Transverse colon (tissue), 3 donors: ENCODE measurements around the gene DUSP21.

ENCODE experiments used
- EP300 ChIP-seq: sonication (generic); formaldehyde crosslinking; IDR thresholded peaks from one replicate; pipeline ENCODE4 v1.6.1; 2017; ENCODE audit warnings: antibody characterized with exemption, low read depth
- POLR2A ChIP-seq: fragments of 450-650 bp; IDR thresholded peaks from one replicate; pipeline ENCODE4 v1.6.1; 2016; ENCODE audit warnings: antibody characterized with exemption, mild to moderate bottlenecking, moderate library complexity
- TF ChIP-seq, protein P1 (sequence below), 5 experiments: fragments of 200-600 bp in 3 of 5; fragments of 450-650 bp in 2 of 5; sonication (generic) in 3 of 5; IDR thresholded peaks; 1 replicate in 2 of 5; 2 replicates in 3 of 5; pipeline ENCODE4 v1.5.1; 2016 to 2017; ENCODE audit warnings: antibody characterized with exemption in 5 of 5, inconsistent platforms in 3 of 5, mild to moderate bottlenecking in 2 of 5, moderate library complexity in 1 of 5

DNA sequence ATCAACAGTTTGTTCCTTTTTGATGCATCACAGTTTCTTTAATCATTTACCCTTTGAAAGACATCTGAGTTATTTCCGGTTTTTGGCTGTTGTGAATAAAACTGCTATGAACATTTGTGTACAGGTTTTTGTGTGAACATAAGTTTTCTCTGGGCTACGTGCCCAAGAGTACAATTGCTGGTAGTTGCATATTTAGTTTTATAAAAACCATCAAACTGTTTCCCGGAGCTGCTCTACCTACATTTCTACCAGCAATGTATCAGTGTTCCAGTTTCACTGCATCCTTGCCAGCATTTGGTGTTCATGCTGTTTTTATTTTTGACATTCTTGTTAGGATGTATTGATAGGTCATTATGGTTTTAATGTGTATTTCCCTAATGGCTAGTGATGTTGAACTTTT, 46.4 kb downstream of the DUSP21 start:
- TF ChIP-seq, protein P1, sequence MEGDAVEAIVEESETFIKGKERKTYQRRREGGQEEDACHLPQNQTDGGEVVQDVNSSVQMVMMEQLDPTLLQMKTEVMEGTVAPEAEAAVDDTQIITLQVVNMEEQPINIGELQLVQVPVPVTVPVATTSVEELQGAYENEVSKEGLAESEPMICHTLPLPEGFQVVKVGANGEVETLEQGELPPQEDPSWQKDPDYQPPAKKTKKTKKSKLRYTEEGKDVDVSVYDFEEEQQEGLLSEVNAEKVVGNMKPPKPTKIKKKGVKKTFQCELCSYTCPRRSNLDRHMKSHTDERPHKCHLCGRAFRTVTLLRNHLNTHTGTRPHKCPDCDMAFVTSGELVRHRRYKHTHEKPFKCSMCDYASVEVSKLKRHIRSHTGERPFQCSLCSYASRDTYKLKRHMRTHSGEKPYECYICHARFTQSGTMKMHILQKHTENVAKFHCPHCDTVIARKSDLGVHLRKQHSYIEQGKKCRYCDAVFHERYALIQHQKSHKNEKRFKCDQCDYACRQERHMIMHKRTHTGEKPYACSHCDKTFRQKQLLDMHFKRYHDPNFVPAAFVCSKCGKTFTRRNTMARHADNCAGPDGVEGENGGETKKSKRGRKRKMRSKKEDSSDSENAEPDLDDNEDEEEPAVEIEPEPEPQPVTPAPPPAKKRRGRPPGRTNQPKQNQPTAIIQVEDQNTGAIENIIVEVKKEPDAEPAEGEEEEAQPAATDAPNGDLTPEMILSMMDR (IDR thresholded peaks at IDR 0.05) = no peak
- TF ChIP-seq POLR2A (no peak), EP300 (no peak)
